H9 (cell line): ENCODE measurements around the gene GCHFR. TPM values are rescaled to one million over a fixed set of nuclear protein-coding genes. Genes with fewer than 3 reads are reported as not detected.

Experiments
- DNase-seq: peaks from one replicate; pipeline ENCODE4 v3.0.0-alpha.2; 2017
- H2AFZ ChIP-seq: one replicate; pipeline ENCODE4 v1.6.1; 2013; ENCODE audit warnings: mild to moderate bottlenecking, low read length, control low read depth, moderate library complexity
- H2AK5ac ChIP-seq: 2 replicates; pipeline ENCODE4 v1.6.1; 2013; ENCODE audit warnings: low read length, control low read depth, mixed read lengths; ENCODE audit not compliant: insufficient read length
- H2BK120ac ChIP-seq: one replicate; pipeline ENCODE4 v1.6.1; 2013; ENCODE audit warnings: low read depth, mild to moderate bottlenecking, low read length, control low read depth, inconsistent platforms; ENCODE audit not compliant: poor library complexity, severe bottlenecking
- H2BK12ac ChIP-seq: 2 replicates; pipeline ENCODE4 v1.6.1; 2013; ENCODE audit warnings: low read length, control low read depth, mixed read lengths, low read depth; ENCODE audit not compliant: insufficient read length
- H2BK15ac ChIP-seq: 2 replicates; pipeline ENCODE4 v1.6.1; 2013; ENCODE audit warnings: low read depth, low read length, control low read depth
- H2BK20ac ChIP-seq: one replicate; pipeline ENCODE4 v1.6.1; 2013; ENCODE audit warnings: low read depth, mild to moderate bottlenecking, low read length, control low read depth, inconsistent platforms; ENCODE audit not compliant: poor library complexity, severe bottlenecking
- H2BK5ac ChIP-seq: 2 replicates; pipeline ENCODE4 v1.6.1; 2013; ENCODE audit warnings: low read length, control low read depth, mixed read lengths; ENCODE audit not compliant: insufficient read length
- H3K14ac ChIP-seq: 2 replicates; pipeline ENCODE4 v1.6.1; 2013; ENCODE audit warnings: low read length, control low read depth; ENCODE audit not compliant: insufficient read depth
- H3K18ac ChIP-seq: 2 replicates; pipeline ENCODE4 v1.6.1; 2013; ENCODE audit warnings: low read depth, mild to moderate bottlenecking, mixed read lengths, low read length, control low read depth; ENCODE audit not compliant: insufficient read length
- H3K23ac ChIP-seq: 2 replicates; pipeline ENCODE4 v1.6.1; 2013; ENCODE audit warnings: low read length, control low read depth, mixed read lengths, low read depth; ENCODE audit not compliant: insufficient read length
- H3K23me2 ChIP-seq: 2 replicates; pipeline ENCODE4 v1.6.1; 2013; ENCODE audit warnings: low read depth, mild to moderate bottlenecking, mixed read lengths, low read length, control low read depth; ENCODE audit not compliant: insufficient read length, poor library complexity, severe bottlenecking
- H3K27ac ChIP-seq: 2 replicates; pipeline ENCODE4 v1.5.1; 2013; ENCODE audit warnings: low read length, control low read depth, mixed read lengths, low read depth; ENCODE audit not compliant: insufficient read length
- H3K27me3 ChIP-seq: 2 replicates; pipeline ENCODE4 v1.6.1; 2013; ENCODE audit warnings: low read length, control low read depth, inconsistent platforms; ENCODE audit not compliant: insufficient read depth
- H3K4ac ChIP-seq: 2 replicates; pipeline ENCODE4 v1.6.1; 2013; ENCODE audit warnings: low read depth, mild to moderate bottlenecking, control low read depth, inconsistent platforms, low read length, moderate library complexity
- H3K4me1 ChIP-seq: 2 replicates; pipeline ENCODE4 v1.6.1; 2013; ENCODE audit warnings: low read length, control low read depth, inconsistent platforms; ENCODE audit not compliant: insufficient read depth
- H3K4me2 ChIP-seq: 2 replicates; pipeline ENCODE4 v1.6.1; 2013; ENCODE audit warnings: low read length, control low read depth, mixed read lengths; ENCODE audit not compliant: insufficient read length, insufficient read depth
- H3K56ac ChIP-seq: 2 replicates; pipeline ENCODE4 v1.6.1; 2013; ENCODE audit warnings: low read depth, mild to moderate bottlenecking, mixed read lengths, low read length, control low read depth; ENCODE audit not compliant: insufficient read length
- H3K79me1 ChIP-seq: 2 replicates; pipeline ENCODE4 v1.6.1; 2013; ENCODE audit warnings: low read depth, mild to moderate bottlenecking, moderate library complexity, low read length, control low read depth, inconsistent platforms; ENCODE audit not compliant: insufficient read depth, poor library complexity, severe bottlenecking
- H3K79me2 ChIP-seq: 2 replicates; pipeline ENCODE4 v1.6.1; 2013; ENCODE audit warnings: low read length, control low read depth, inconsistent platforms; ENCODE audit not compliant: insufficient read depth
- H3K9ac ChIP-seq: 2 replicates; pipeline ENCODE4 v1.6.1; 2013; ENCODE audit warnings: low read length, control low read depth, mixed read lengths; ENCODE audit not compliant: insufficient read length; ENCODE audit errors: extremely low read depth
- H3K9me3 ChIP-seq: one replicate; pipeline ENCODE4 v1.6.1; 2013; ENCODE audit warnings: low read depth, low read length, inconsistent platforms; ENCODE audit not compliant: control insufficient read depth
- H3T11ph ChIP-seq: one replicate; pipeline ENCODE4 v1.6.1; 2013; ENCODE audit warnings: mild to moderate bottlenecking, low read length, control low read depth, inconsistent platforms
- H4K20me1 ChIP-seq: one replicate; pipeline ENCODE4 v1.6.1; 2013; ENCODE audit not compliant: control insufficient read depth, insufficient read length, insufficient read depth
- H4K5ac ChIP-seq: 2 replicates; pipeline ENCODE4 v1.6.1; 2013; ENCODE audit warnings: low read depth, mild to moderate bottlenecking, mixed read lengths, low read length, control low read depth; ENCODE audit not compliant: insufficient read length
- H4K8ac ChIP-seq: replicated peaks from 2 replicates; pipeline ENCODE4 v1.6.1; 2013; ENCODE audit warnings: low read length, control low read depth, mixed read lengths, low read depth; ENCODE audit not compliant: insufficient read length
- H4K91ac ChIP-seq: 2 replicates; pipeline ENCODE4 v1.6.1; 2013; ENCODE audit warnings: low read depth, mild to moderate bottlenecking, moderate library complexity, mixed read lengths, low read length, control low read depth; ENCODE audit not compliant: insufficient read length
- H3K27ac Mint-ChIP-seq, 3 experiments: 2 replicates in 2 of 3; 3 replicates in 1 of 3; pipeline ENCODE4 v1.8.0; 2020 to 2021; ENCODE audit warnings: mixed read lengths in 3 of 3, mild to moderate bottlenecking in 1 of 3, moderate library complexity in 1 of 3
- H3K27me3 Mint-ChIP-seq: 2 replicates; pipeline ENCODE4 v1.8.0; 2021; ENCODE audit warnings: low read depth, mild to moderate bottlenecking, moderate library complexity, mixed read lengths
- H3K36me3 Mint-ChIP-seq, 3 experiments: 2 replicates in 2 of 3; 3 replicates in 1 of 3; pipeline ENCODE4 v1.8.0; 2020 to 2021; ENCODE audit warnings: low read depth in 3 of 3, mixed read lengths in 3 of 3; ENCODE audit not compliant: insufficient read depth in 1 of 3
- H3K4me1 Mint-ChIP-seq, 2 experiments: 2 replicates each; pipeline ENCODE4 v1.8.0; 2020; ENCODE audit warnings: mixed read lengths in 2 of 2
- H3K4me3 Mint-ChIP-seq, 2 experiments: 2 replicates in 1 of 2; 3 replicates in 1 of 2; pipeline ENCODE4 v1.8.0; 2020 to 2021; ENCODE audit warnings: mild to moderate bottlenecking in 2 of 2, mixed read lengths in 2 of 2, moderate library complexity in 1 of 2
- H3K9me3 Mint-ChIP-seq, 2 experiments: 2 replicates in 1 of 2; 3 replicates in 1 of 2; pipeline ENCODE4 v1.8.0; 2020; ENCODE audit warnings: mild to moderate bottlenecking in 2 of 2, mixed read lengths in 2 of 2, moderate library complexity in 1 of 2
- CTCF ChIP-seq: fragments of 200-600 bp; sonication (generic); conservative IDR thresholded peaks from 3 replicates; pipeline ENCODE4 v1.8.0; 2021; ENCODE audit warnings: antibody characterized with exemption, mild to moderate bottlenecking
- WGBS: extraction: QIAGEN DNeasy Blood & Tissue Kit; methylation state at CpG from one replicate; pipeline ENCODE4 v1.1.7; 2013; ENCODE audit warnings: missing lambda C conversion rate, low lambda C conversion rate, mixed read lengths; ENCODE audit not compliant: insufficient read length; ENCODE audit errors: extremely low coverage; 5-methylcytosine and 5-hydroxymethylcytosine counted together
- total RNA-seq: library from RNA; stranded (reverse); gene quantifications from 2 replicates; pipeline ENCODE4 v1.2.1, GENCODE V29; 2021

GCHFR gene
- total RNA-seq, 1 experiment from 2014 or later = 37.0 TPM

GRCh38 chr15:40775007-40775406, 11.1 kb downstream of the GCHFR start:
- H3K9me3 Mint-ChIP-seq = no peaks in the 10 kb centered on the region
- H2BK5ac ChIP-seq = no peak overlapping the region

More at GRCh38 chr15:40775007-40775406, 11.1 kb downstream of the GCHFR start:
- H3K9me3 ChIP-seq = no peaks in the 10 kb centered on the region
- H2AFZ ChIP-seq = no peak overlapping the region
- peaks cover 11 to 60% (median 41%) of the 10 kb centered on the region in 3 experiments; a peak in 6 of 7 replicates for H3K36me3 Mint-ChIP-seq
- H4K5ac ChIP-seq = no peak overlapping the region
- no peak overlapping the region for H3K4me2 ChIP-seq
- no peak overlapping the region; the same call in 1 of the 2 replicates for H3K14ac ChIP-seq
- no peak overlapping the region for H3K56ac ChIP-seq
- no peak overlapping the region for H3K27ac Mint-ChIP-seq
- DNase-seq = no peak
- no peaks in the 10 kb centered on the region for H3K23me2 ChIP-seq
- H4K91ac ChIP-seq = no peak overlapping the region
- H3K9ac ChIP-seq = no peak overlapping the region
- H2BK12ac ChIP-seq = no peak overlapping the region
- H3K27me3 Mint-ChIP-seq = no peaks in the 10 kb centered on the region; the same call in 1 of the 2 replicates
- no peaks in the 10 kb centered on the region for H3K4me1 Mint-ChIP-seq
- H2BK120ac ChIP-seq = no peak overlapping the region
- no peak overlapping the region for H3K27ac ChIP-seq
- H4K8ac ChIP-seq = no peak overlapping the region
- H3K18ac ChIP-seq = no peak overlapping the region
- WGBS = no CpG with 5 or more reads among the region's 10 CpGs
- no peak overlapping the region for H2BK15ac ChIP-seq
- H2AK5ac ChIP-seq = no peak overlapping the region
- no peak overlapping the region for H3K23ac ChIP-seq
- H3K79me1 ChIP-seq = no peaks in the 10 kb centered on the region
- no peaks in the 10 kb centered on the region for H3K4me1 ChIP-seq
- H3K4me3 Mint-ChIP-seq = no peak overlapping the region
- no peak overlapping the region for H2BK20ac ChIP-seq
- no peaks in the 10 kb centered on the region for H3K79me2 ChIP-seq
- no peaks in the 10 kb centered on the region for H4K20me1 ChIP-seq
- no peak for TF ChIP-seq CTCF
- H3T11ph ChIP-seq = no peak overlapping the region
- H3K4ac ChIP-seq = no peak overlapping the region
- no peaks in the 10 kb centered on the region for H3K27me3 ChIP-seq
